Measurements from ENCODE around the gene HSPA12A.

The HSPA12A gene

DNA sequence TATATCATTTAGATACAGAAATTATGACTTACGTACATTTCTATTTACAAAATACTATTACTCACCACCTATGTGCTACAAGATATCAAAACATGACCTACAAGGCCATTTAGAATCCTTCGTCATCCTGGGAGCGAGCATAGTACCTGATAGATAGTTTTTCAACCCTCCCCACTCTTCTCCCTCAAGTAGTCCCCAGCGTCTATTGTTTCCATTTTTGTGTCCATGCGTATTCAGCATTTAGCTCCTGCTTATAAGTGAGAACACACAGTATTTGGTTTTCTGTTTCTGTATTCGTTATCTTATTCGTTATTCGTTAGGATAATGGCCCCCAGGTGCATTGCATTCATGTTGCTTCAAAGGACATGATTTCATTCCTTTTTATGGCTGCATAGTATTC, 93.5 kb downstream of the HSPA12A start:
- no peaks in the 10 kb centered on the region for H3K4me1 ChIP-seq (ENCODE audit: insufficient read depth, low read length)
- no peak overlapping the region for H2AFZ ChIP-seq (ENCODE audit: low read depth, low read length)
- no peak overlapping the region for H3K4me3 ChIP-seq (ENCODE audit: low read length)
- H3K27me3 ChIP-seq (ENCODE audit: insufficient read depth, low read length), result peaks cover 2% of the 10 kb centered on the region
- no peaks in the 10 kb centered on the region for H3K9me3 ChIP-seq (ENCODE audit: low read length)
- no peaks in the 10 kb centered on the region for H3K36me3 ChIP-seq (ENCODE audit: insufficient read depth, low read length)

DNA sequence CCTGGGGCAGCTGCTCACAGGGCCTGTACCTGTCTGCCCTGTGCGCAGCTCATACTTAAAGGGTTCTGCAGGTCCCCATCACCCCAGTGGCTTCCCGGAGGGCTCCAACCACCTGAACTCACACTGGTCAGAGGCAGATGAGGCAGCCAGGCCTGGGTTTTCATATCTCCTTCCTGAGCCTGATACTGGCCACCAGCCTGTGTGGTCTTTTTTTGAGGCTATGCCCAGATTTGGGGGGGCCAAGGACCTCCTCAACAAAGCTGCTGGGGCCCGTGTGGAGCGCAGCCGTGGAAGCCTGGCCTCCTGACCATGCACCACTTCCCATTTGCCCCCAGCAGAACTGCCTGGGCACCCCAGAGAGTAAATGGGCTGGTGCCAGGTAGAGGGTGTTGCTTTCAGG, 95.9 kb downstream of the HSPA12A start:
- no peak overlapping the region for H2AFZ ChIP-seq (ENCODE audit: low read depth, low read length)
- H3K4me3 ChIP-seq (ENCODE audit: low read length), result no peak overlapping the region
- H3K9me3 ChIP-seq (ENCODE audit: low read length), result no peaks in the 10 kb centered on the region
- H3K36me3 ChIP-seq (ENCODE audit: insufficient read depth, low read length), result no peaks in the 10 kb centered on the region
- H3K4me1 ChIP-seq (ENCODE audit: insufficient read depth, low read length), result no peaks in the 10 kb centered on the region
- H3K27me3 ChIP-seq (ENCODE audit: insufficient read depth, low read length), result peaks cover 2% of the 10 kb centered on the region

DNA sequence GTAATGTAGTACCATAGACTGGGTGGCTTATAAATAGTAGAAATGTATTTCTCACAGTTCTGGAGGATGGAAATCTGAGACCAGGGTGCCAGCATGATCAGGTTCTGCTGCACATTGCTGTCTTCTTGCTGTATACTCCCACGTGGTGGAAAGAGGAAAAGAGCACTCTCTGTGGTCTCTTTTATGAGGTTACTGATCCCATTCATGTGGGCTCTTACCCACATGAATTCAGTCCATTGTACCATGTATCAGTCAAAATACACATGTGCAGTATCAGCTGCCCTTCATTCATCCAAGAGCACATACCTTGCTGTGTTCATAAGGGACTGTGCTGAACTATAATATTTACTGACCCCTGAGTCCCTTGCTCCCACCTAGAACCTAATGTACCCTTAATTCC, 104.5 kb downstream of the HSPA12A start:
- H3K4me1 ChIP-seq (ENCODE audit: insufficient read depth, low read length), result no peaks in the 10 kb centered on the region
- no peak overlapping the region for H2AFZ ChIP-seq (ENCODE audit: low read depth, low read length)
- no peaks in the 10 kb centered on the region for H3K27me3 ChIP-seq (ENCODE audit: insufficient read depth, low read length)
- no peaks in the 10 kb centered on the region for H3K9me3 ChIP-seq (ENCODE audit: low read length)
- no peaks in the 10 kb centered on the region for H3K36me3 ChIP-seq (ENCODE audit: insufficient read depth, low read length)
- H3K4me3 ChIP-seq (ENCODE audit: low read length), result no peak overlapping the region

DNA sequence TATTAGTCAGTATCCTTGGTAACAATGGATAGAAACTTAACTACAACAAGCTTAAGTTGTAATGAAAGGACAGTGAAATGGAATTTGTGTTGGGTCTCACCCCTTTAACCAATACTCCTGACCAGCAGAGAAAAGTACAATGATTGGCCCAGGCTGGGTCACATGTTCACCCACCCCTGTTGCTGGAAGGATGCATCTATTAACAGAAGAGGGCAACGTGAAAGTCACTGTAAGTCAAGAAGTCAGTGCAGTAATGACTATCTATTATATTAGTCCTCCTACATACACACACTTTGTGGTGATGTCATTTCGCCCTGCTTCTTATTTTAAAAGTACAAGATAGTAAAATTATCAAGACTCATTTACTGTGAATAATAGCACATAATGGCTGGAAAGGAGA, 105.4 kb downstream of the HSPA12A start:
- Histone ChIP-seq H3K27me3 (ENCODE audit: insufficient read depth, low read length) (no peaks in the 10 kb centered on the region), H3K36me3 (ENCODE audit: insufficient read depth, low read length) (no peaks in the 10 kb centered on the region), H3K9me3 (ENCODE audit: low read length) (no peaks in the 10 kb centered on the region), H3K4me1 (ENCODE audit: insufficient read depth, low read length) (no peaks in the 10 kb centered on the region), H2AFZ (ENCODE audit: low read depth, low read length) (no peak overlapping the region), H3K4me3 (ENCODE audit: low read length) (no peak overlapping the region)

DNA sequence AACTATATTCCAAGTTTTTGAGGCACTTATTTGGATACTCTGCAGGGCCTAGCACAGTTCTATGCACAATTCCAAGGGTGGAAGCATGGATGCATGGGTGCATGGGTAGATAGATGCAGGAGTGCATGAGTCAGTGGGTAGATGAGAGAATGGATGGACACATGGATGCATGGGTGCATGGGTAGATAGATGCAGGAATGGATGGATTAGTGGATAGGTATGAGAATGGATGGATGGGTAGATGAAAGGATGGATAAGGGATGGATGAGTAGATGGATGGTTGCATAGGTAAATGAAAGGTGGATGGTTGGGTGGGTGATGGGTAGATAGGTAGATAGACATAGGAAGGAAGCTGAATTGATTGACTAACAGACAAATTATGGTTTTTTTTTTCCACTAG, 106.0 kb downstream of the HSPA12A start:
- H3K36me3 ChIP-seq (ENCODE audit: insufficient read depth, low read length), result no peaks in the 10 kb centered on the region
- no peaks in the 10 kb centered on the region for H3K9me3 ChIP-seq (ENCODE audit: low read length)
- no peak overlapping the region for H2AFZ ChIP-seq (ENCODE audit: low read depth, low read length)
- no peaks in the 10 kb centered on the region for H3K27me3 ChIP-seq (ENCODE audit: insufficient read depth, low read length)
- no peak overlapping the region for H3K4me3 ChIP-seq (ENCODE audit: low read length)
- H3K4me1 ChIP-seq (ENCODE audit: insufficient read depth, low read length), result no peaks in the 10 kb centered on the region

DNA sequence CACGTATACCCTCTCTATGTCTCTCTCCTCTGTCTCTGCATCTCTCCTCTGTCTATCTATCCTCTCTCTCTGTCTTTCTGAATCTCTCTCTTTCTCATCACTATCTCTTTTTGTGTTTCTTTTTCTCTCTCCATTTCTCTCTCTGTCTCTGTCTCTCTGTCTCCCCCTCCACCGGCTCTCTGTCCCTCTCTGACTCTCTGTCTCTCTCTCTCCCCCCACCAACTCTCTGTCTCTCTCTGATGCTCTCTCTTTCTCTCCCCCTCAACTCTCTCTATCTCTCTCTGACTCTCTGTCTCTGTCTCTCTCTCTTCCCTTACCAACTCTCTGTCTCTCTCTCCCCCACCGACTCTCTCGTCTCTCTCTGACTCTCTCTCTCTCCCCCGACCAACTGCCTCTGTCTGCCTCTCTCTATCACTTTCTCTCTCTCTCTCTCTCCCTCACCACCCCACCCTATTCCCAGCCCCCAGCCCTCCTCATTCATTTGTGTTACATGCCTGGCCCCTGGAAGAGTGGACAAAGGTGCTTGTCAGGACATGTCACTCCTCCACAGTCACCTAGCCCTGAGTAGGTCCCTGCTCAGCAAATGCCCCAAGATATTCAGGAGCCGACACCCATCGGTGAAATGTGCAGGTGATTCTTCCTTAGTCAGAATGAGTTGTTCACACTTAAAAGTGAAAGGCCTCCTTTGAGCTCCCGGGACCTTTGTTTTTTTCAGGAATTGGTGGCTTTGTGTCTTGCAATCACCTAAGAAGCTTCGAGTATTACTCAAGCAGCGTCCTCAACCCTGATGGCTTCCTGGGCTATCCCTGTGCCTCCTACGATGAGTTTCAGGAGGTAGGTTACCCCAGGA, 108.0 kb downstream of the HSPA12A start:
- H3K9me3 ChIP-seq (ENCODE audit: low read length), result peaks cover 2% of the 10 kb centered on the region
- H3K27me3 ChIP-seq (ENCODE audit: insufficient read depth, low read length), result peaks cover 4% of the 10 kb centered on the region
- H3K4me3 ChIP-seq (ENCODE audit: low read length), result no peak overlapping the region
- no peaks in the 10 kb centered on the region for H3K4me1 ChIP-seq (ENCODE audit: insufficient read depth, low read length)
- H3K36me3 ChIP-seq (ENCODE audit: insufficient read depth, low read length), result no peaks in the 10 kb centered on the region
- no peak overlapping the region for H2AFZ ChIP-seq (ENCODE audit: low read depth, low read length)

DNA sequence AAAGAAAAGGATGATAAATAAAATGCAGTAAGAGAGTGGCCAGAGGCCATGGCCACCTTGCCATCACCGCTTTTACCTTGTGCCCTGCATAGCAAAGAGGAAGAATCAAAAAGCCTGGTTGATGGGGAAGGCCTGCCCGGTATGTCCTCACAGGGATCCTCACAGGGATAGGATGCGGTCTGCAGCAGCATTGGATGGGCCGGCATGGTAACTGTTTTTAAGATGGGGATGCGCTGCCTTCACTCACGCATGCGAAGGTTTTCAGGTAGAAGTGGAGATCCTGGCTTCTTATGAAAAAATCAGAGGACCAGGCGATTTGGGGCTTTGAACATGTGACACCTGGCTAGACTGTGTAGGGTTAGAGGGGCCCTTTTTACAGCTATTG, 109.2 kb downstream of the HSPA12A start:
- peaks cover 4% of the 10 kb centered on the region for H3K27me3 ChIP-seq (ENCODE audit: insufficient read depth, low read length)
- H3K4me3 ChIP-seq (ENCODE audit: low read length), result no peak overlapping the region
- peaks cover 2% of the 10 kb centered on the region for H3K9me3 ChIP-seq (ENCODE audit: low read length)
- no peak overlapping the region for H2AFZ ChIP-seq (ENCODE audit: low read depth, low read length)
- no peaks in the 10 kb centered on the region for H3K4me1 ChIP-seq (ENCODE audit: insufficient read depth, low read length)
- no peaks in the 10 kb centered on the region for H3K36me3 ChIP-seq (ENCODE audit: insufficient read depth, low read length)

DNA sequence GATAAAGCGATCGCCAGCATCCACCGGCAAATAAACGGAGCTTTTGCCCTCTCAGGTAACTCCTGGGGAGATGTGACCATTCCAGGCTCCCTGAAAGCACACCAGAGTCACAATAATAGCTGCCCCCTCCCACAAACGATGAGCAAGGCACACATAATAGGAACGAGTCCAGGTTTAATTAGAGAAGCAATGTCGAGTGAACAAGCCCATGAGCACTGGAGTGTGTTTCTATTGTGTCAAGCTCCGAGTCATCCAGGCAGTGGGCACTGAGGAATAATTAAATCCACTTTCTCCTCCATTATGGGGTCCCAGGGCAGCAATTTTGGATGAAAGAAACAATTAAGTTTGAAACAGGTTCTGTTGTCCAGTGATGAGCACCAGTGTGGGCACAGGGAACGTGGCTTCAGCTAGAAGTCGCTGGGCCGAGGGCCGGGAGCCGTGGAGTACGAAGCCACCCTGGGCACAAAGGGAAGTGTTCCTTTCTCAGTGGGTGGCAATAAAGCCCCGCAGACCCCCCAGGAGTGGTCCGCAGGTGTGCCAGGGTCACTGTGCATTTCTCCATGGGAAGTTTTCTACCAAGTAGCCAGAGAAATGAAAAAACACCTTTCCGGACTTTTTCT, 109.7 kb downstream of the HSPA12A start:
- peaks cover 4% of the 10 kb centered on the region for H3K27me3 ChIP-seq (ENCODE audit: insufficient read depth, low read length)
- no peaks in the 10 kb centered on the region for H3K4me1 ChIP-seq (ENCODE audit: insufficient read depth, low read length)
- no peaks in the 10 kb centered on the region for H3K36me3 ChIP-seq (ENCODE audit: insufficient read depth, low read length)
- peaks cover 2% of the 10 kb centered on the region for H3K9me3 ChIP-seq (ENCODE audit: low read length)
- no peak overlapping the region for H2AFZ ChIP-seq (ENCODE audit: low read depth, low read length)
- no peak overlapping the region for H3K4me3 ChIP-seq (ENCODE audit: low read length)

DNA sequence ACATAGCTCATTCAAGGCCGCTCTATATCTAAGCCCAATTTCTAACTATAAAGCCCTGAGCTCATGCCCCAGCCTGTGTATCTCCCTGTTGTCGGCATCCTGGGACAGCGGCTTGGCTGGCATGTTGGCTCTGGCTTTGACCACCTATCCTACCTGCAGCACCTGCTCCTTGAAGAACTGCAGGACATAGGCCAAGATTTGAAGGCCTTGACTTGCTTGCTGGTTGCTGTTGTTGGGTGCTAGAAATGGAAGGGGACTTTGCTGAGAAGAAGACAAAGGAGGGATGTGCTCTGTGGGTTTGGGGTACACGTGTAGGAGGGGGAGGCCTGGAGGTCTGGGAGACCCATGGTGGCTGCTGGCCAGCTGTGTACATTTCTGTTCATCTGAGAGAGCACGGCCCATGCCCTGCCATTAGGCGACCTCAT, 110.5 kb downstream of the HSPA12A start:
- H2AFZ ChIP-seq (ENCODE audit: low read depth, low read length), result no peak overlapping the region
- no peak overlapping the region for H3K4me3 ChIP-seq (ENCODE audit: low read length)
- peaks cover 11% of the 10 kb centered on the region for H3K27me3 ChIP-seq (ENCODE audit: insufficient read depth, low read length)
- H3K36me3 ChIP-seq (ENCODE audit: insufficient read depth, low read length), result no peaks in the 10 kb centered on the region
- peaks cover 2% of the 10 kb centered on the region for H3K9me3 ChIP-seq (ENCODE audit: low read length)
- no peaks in the 10 kb centered on the region for H3K4me1 ChIP-seq (ENCODE audit: insufficient read depth, low read length)

DNA sequence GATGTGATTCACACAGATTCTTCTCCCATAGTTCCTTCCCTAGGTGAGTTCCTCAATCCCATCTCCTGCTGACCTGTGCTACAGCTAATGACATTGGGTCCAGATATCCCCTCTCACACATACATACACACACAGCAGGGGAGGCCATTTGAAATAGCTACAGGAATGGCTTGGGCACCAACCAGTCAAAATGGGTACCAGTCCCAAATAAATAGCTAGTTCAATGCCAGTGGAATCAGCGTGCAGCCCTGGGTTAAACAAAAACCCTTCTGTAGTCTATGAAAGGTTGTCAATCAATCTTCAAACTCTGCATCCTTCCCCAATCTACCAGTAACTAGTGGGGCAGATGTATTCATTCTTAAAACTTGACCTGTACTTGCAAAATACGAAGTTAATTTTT, 112.3 kb downstream of the HSPA12A start:
- no peaks in the 10 kb centered on the region for H3K4me1 ChIP-seq (ENCODE audit: insufficient read depth, low read length)
- no peaks in the 10 kb centered on the region for H3K36me3 ChIP-seq (ENCODE audit: insufficient read depth, low read length)
- H2AFZ ChIP-seq (ENCODE audit: low read depth, low read length), result no peak overlapping the region
- no peak overlapping the region for H3K4me3 ChIP-seq (ENCODE audit: low read length)
- H3K9me3 ChIP-seq (ENCODE audit: low read length), result peaks cover 2% of the 10 kb centered on the region
- peaks cover 23% of the 10 kb centered on the region for H3K27me3 ChIP-seq (ENCODE audit: insufficient read depth, low read length)

DNA sequence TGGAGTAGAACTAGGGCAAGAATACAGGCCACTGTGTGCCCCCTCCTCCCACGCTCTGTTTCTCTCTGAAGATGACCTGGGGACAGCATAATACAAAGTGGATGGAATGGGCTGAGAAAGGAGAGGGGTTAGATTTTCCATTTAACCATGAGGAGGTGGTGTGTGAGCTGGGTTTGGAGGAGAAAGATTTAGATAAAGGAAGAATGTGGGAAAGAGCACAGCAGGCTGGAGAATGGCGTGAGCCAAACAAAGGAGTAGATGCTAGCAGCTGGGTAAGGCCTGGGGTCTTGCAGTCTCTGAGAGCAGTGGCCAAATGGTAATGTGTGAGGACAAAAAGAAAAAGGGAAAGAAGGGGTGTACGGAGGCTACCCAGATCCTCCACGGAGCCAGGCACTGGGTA, 113.0 kb downstream of the HSPA12A start:
- no peaks in the 10 kb centered on the region for H3K4me1 ChIP-seq (ENCODE audit: insufficient read depth, low read length)
- H3K36me3 ChIP-seq (ENCODE audit: insufficient read depth, low read length), result no peaks in the 10 kb centered on the region
- H2AFZ ChIP-seq (ENCODE audit: low read depth, low read length), result no peak overlapping the region
- peaks cover 2% of the 10 kb centered on the region for H3K9me3 ChIP-seq (ENCODE audit: low read length)
- no peak overlapping the region for H3K4me3 ChIP-seq (ENCODE audit: low read length)
- H3K27me3 ChIP-seq (ENCODE audit: insufficient read depth, low read length), result peaks cover 27% of the 10 kb centered on the region

DNA sequence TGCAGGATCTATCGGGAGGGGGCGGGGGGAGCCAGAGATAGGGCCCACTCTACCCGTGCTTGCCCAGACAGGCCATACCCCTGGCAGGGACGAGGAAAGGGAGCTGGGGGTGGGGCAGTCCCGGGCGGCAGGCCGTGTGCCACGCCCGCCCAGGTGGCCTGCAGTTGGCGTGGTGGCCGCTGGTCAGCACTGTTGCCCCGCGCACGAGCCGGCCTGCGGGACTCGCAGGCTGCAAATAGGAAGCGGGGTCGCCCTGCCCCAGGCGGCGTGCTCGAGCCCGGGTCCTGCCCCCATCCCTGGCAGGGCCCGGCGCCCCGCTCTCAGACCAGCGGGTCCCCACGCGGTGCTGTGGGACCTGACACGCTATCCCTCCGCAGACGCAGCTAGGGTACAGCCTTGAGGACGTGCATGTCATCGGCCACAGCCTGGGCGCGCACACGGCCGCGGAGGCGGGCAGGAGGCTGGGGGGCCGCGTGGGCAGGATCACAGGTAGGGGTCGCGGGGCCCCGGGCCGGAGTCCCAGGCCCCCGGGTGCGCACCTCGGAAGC, 114.9 kb downstream of the HSPA12A start:
- Histone ChIP-seq H3K9me3 (ENCODE audit: low read length) (peaks cover 2% of the 10 kb centered on the region), H2AFZ (ENCODE audit: low read depth, low read length) (no peak overlapping the region), H3K27me3 (ENCODE audit: insufficient read depth, low read length) (peaks cover 31% of the 10 kb centered on the region), H3K36me3 (ENCODE audit: insufficient read depth, low read length) (no peaks in the 10 kb centered on the region), H3K4me1 (ENCODE audit: insufficient read depth, low read length) (no peaks in the 10 kb centered on the region), H3K4me3 (ENCODE audit: low read length) (no peak overlapping the region)

DNA sequence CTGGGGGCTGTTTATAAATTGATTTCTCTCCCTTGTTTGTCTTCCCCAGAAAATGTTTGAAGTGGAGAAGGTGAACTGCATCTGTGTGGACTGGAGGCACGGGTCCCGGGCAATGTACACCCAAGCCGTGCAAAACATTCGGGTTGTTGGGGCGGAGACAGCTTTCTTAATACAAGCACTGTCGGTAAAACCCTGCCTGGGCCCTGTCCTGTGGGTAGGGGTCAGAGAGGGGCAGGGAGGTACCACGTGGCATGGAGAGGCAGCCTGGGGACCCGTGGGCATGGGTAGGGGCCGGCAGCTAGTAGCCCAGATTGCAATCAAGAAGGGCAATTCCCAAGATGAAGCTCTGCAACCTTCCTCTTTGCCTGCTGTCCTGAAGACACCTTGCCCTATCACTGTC, 115.6 kb downstream of the HSPA12A start:
- no peaks in the 10 kb centered on the region for H3K36me3 ChIP-seq (ENCODE audit: insufficient read depth, low read length)
- H2AFZ ChIP-seq (ENCODE audit: low read depth, low read length), result no peak overlapping the region
- peaks cover 34% of the 10 kb centered on the region for H3K27me3 ChIP-seq (ENCODE audit: insufficient read depth, low read length)
- H3K9me3 ChIP-seq (ENCODE audit: low read length), result peaks cover 2% of the 10 kb centered on the region
- H3K4me3 ChIP-seq (ENCODE audit: low read length), result no peak overlapping the region
- no peaks in the 10 kb centered on the region for H3K4me1 ChIP-seq (ENCODE audit: insufficient read depth, low read length)

Data from neuron (in vitro differentiated cells).